Lower leg skin (tissue), 3 donors: Measurements from ENCODE around the gene IMMP2L.

Source experiments
- POLR2A ChIP-seq, 2 donors: fragments of 450-650 bp; IDR thresholded peaks; one replicate each; pipeline ENCODE4 v1.6.1; 2016 to 2017; ENCODE audit warnings: antibody characterized with exemption in 2 of 2, mild to moderate bottlenecking in 1 of 2, moderate library complexity in 1 of 2
- TF ChIP-seq, protein P1 (sequence below), 3 donors: fragments of 450-650 bp; IDR thresholded peaks; one replicate each; pipeline ENCODE4 v1.5.1; 2016; ENCODE audit warnings: antibody characterized with exemption in 3 of 3, mild to moderate bottlenecking in 3 of 3, moderate library complexity in 2 of 3

DNA sequence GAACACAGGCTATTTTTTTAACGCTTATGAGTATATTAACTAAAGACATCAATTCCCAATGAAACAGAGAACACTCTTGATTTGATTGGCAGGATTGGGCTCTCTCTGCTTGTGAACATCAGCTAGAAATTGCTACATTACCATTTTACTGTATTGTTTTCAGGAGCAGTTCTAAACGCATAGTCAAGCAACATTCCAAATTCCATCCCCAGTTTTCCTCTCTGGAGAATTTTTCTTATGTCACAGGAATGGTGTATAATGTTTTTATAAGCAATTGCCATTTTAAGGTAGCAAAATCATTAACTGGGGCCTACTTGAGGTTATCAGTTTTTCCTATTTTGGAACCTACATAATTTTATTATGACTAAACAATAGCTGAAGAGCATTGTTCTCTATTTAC is 748.3 kb downstream of the IMMP2L start:
- TF ChIP-seq, protein P1, sequence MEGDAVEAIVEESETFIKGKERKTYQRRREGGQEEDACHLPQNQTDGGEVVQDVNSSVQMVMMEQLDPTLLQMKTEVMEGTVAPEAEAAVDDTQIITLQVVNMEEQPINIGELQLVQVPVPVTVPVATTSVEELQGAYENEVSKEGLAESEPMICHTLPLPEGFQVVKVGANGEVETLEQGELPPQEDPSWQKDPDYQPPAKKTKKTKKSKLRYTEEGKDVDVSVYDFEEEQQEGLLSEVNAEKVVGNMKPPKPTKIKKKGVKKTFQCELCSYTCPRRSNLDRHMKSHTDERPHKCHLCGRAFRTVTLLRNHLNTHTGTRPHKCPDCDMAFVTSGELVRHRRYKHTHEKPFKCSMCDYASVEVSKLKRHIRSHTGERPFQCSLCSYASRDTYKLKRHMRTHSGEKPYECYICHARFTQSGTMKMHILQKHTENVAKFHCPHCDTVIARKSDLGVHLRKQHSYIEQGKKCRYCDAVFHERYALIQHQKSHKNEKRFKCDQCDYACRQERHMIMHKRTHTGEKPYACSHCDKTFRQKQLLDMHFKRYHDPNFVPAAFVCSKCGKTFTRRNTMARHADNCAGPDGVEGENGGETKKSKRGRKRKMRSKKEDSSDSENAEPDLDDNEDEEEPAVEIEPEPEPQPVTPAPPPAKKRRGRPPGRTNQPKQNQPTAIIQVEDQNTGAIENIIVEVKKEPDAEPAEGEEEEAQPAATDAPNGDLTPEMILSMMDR (IDR thresholded peaks at IDR 0.05): no peak
- no peak for TF ChIP-seq POLR2A (IDR thresholded peaks at IDR 0.05)
